HL-60 (cell line): ENCODE data around the gene PCNX4.

Experiments
- CTCF ChIP-seq: IDR thresholded peaks from one replicate; pipeline ENCODE4 v1.5.1; 2011; ENCODE audit warnings: low read length, control low read depth, inconsistent platforms; ENCODE audit not compliant: insufficient read depth
- GABPA ChIP-seq: IDR thresholded peaks from 2 replicates; pipeline ENCODE4 v1.6.1; 2012; ENCODE audit warnings: low read depth
- POLR2AphosphoS5 ChIP-seq: IDR thresholded peaks from 2 replicates; pipeline ENCODE4 v1.6.1; 2012; ENCODE audit warnings: low read depth
- REST ChIP-seq: IDR thresholded peaks from 2 replicates; pipeline ENCODE4 v1.6.1; 2012; ENCODE audit warnings: low read depth; ENCODE audit not compliant: insufficient replicate concordance

- TF ChIP-seq CTCF = no peak
- no peak for TF ChIP-seq POLR2AphosphoS5
- TF ChIP-seq GABPA = no peak
- no peak for TF ChIP-seq REST
Measured at GRCh38 chr14:60178820-60179219, 87.1 kb downstream of the PCNX4 start.
